ENCODE results near the gene DELE1.

DELE1 gene

GRCh38 chr5:141929398-141930058 is 5.9 kb downstream of the DELE1 start:
- no peak for DNase-seq

GRCh38 chr5:141931694-141932093 is 8.0 kb downstream of the DELE1 start:
- DNase-seq = no peak

- DNase-seq = no peak
Observed at GRCh38 chr5:141933151-141933550, 9.5 kb downstream of the DELE1 start.

GRCh38 chr5:141934099-141934844 is 10.6 kb downstream of the DELE1 start:
- DNase-seq = peak; percentile 80

- no peak for DNase-seq
Observed at GRCh38 chr5:141935538-141935937, 11.9 kb downstream of the DELE1 start.

- DNase-seq = no peak
Observed at GRCh38 chr5:141940695-141941271, 17.1 kb downstream of the DELE1 start.

GRCh38 chr5:141941307-141941706 is 17.6 kb downstream of the DELE1 start:
- no peak for DNase-seq

GRCh38 chr5:141941779-141942178 is 18.1 kb downstream of the DELE1 start:
- DNase-seq = no peak

GRCh38 chr5:141942185-141942857 is 18.6 kb downstream of the DELE1 start:
- no peak for DNase-seq

GRCh38 chr5:141944076-141944475 is 20.4 kb downstream of the DELE1 start:
- DNase-seq = no peak

GRCh38 chr5:141945511-141946051 is 21.9 kb downstream of the DELE1 start:
- DNase-seq = no peak

- no peak for DNase-seq
Observed at GRCh38 chr5:141947316-141947715, 23.6 kb downstream of the DELE1 start.

GRCh38 chr5:141948812-141949211 is 25.1 kb downstream of the DELE1 start:
- no peak for DNase-seq

GRCh38 chr5:141949511-141949910 is 25.8 kb downstream of the DELE1 start:
- no peak for DNase-seq

- DNase-seq = no peak
Observed at GRCh38 chr5:141950207-141951005, 26.7 kb downstream of the DELE1 start.

GRCh38 chr5:141951332-141951781 is 27.7 kb downstream of the DELE1 start:
- DNase-seq = no peak

- DNase-seq = no peak
Observed at GRCh38 chr5:141952020-141952419, 28.3 kb downstream of the DELE1 start.

GRCh38 chr5:141954194-141954593 is 30.5 kb downstream of the DELE1 start:
- no peak for DNase-seq

- DNase-seq = peak; percentile 63
Observed at GRCh38 chr5:141957367-141957996, 33.8 kb downstream of the DELE1 start.

- DNase-seq = peak; percentile 20
Observed at GRCh38 chr5:141958113-141958512, 34.4 kb downstream of the DELE1 start, which contains the start of gene PCDH12. PCDH12 (minus strand) TSS chr5:141958202; CDS start chr5:141957851, 351 bp downstream.

- DNase-seq = no peak
Observed at GRCh38 chr5:141958546-141959172, 35.0 kb downstream of the DELE1 start.

Measured in NCI-H146 (cell line).